Measurements from ENCODE around the gene RASL10A. TPM values are rescaled to one million over a fixed set of nuclear protein-coding genes. Genes with fewer than 3 reads are reported as not detected.

RASL10A gene
- total and polyA plus RNA-seq, 9 of the 15 experiments (the other 6 are each of a cell fraction or from before 2014, with no cell fraction given): 0.17 to 1.2 (median 0.45) TPM; not detected in 3

GRCh38 chr22:29330291-29330690 lies 14.8 kb upstream of the RASL10A start (continued):
- TF ChIP-seq ZNF407 (IDR thresholded peaks at IDR 0.05; ENCODE audit: low read depth) (no peak), ZNF589 (CRISPR knock-in tag; IDR thresholded peaks at IDR 0.05; ENCODE audit: low read depth) (no peak), ATF4 (CRISPR knock-in tag; IDR thresholded peaks at IDR 0.05) (no peak), CBX8 (IDR thresholded peaks at IDR 0.05; ENCODE audit: borderline replicate concordance, extremely low read depth, low read depth, low read length, poor library complexity, severe bottlenecking) (no peak), SMAD2 (IDR thresholded peaks at IDR 0.05; ENCODE audit: low read depth, low read length) (no peak), POU5F1 (IDR thresholded peaks at IDR 0.05; ENCODE audit: borderline replicate concordance, low read depth, low read length, partially characterized antibody) (no peak), SP1 (CRISPR knock-in tag; IDR thresholded peaks at IDR 0.05) (no peak)

All from K562 (cell line).